Inferior parietal cortex (tissue), 1 donor: ENCODE results near the gene ARHGEF10L.
A peak's percentile ranks its signal among the peaks of the same experiment; 100 is the strongest.
"Not testable (repeated sequence)": the region's sequence is repeated elsewhere in the genome, so short reads cannot be mapped to it uniquely, and the experiment has no call there.

Experiments used
- DNase-seq: peaks from one replicate; pipeline ENCODE4 v3.0.0-alpha.2; 2016; ENCODE audit errors: extremely low spot score

ARHGEF10L gene

DNA sequence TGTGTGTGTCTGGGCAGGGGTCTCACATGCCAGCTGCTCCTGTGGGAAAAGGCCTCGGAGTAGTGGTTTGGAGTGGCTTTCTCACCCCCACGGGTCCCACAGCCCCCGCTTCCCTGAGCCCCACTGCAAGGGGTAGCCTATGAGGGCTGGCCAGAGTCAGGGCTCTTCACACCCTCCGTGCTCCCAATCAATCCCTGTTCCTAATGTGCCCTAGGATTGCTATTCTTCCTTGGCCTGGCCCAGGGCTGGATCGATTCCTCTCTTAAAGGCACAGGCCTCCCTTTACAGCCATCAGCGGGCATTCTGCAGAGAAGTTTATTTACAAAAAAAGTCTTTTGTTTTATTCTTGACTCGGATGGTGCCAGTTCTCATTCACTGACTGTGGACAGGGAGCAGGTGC is 196.3 kb downstream of the ARHGEF10L start:
- DNase-seq: no peak

DNA sequence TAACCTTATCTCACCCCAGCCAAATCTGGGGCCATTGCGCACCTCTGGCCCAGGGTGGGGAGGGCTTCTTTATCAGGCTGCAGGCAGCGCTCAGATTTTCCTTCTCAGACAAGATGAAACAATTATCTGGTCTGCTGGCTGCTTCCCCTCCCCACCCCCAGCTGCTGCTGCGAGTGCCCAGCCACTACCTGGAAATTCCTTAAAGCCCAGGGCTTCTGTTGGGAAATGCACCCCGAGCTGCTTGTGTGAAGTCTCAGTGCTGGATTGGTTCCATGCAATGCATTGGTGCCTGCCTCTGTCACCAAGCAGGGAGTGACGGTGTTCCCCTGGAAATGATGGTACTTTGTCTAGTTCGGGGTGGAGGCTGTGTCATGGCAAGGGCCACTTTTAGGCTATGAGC is 197.1 kb downstream of the ARHGEF10L start:
- no peak for DNase-seq

DNA sequence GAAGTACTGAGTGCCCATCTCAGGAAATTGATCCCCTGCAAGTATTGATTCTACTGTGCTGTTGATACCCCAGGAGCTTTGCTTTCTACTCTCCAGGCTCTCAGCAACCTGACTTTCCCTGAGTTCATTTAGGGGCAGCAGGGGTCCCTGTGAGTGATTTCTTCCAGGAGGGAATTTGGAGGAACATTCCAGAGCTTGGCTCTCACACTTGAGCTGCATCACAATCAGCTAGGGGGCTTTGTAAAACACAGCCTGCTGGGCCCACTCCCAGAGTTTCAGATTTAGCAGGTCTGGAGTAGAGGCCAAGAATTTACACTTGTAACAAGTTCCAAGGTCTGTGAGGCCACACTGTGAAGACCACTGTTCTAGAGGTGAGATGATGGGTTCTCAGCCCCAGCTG is 199.6 kb downstream of the ARHGEF10L start:
- no peak for DNase-seq

DNA sequence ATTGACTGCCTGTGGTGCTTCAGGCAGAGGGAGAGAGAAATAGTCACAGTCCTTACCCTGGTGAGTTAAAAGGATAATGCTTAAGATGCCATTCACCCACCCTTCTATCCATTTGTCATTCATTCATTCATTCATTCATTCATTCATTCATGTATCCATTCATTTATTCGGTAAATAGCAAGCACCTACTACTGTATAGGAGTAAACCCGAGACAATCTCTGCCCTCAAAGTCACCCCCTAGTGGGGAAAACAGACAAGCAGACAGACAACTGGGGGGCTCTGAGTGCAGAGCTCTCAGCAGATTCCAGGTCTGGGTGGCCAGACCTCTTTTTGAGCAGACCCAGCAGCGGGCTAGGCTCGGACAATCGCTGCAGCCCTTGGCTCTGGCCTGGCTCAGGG is 201.6 kb downstream of the ARHGEF10L start:
- DNase-seq: no peak

DNA sequence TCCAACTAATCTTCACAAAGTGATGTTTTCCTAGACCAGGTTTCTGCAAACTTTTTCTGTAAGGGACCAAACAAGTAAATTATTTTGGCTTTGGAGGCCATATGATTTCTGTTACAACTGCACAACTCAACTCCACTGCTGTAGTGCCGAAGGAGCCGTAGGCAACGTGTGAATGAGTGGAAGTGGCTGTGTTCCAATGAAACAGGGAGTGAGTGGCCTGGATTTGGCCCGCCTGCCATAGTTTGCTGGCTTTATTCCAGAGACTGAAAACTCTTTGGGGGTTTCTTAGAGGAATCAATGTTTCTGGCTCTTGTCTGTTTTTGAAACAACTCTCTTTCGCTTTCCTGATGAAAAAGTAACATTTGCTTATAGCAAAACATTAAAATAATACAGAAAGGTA is 203.1 kb downstream of the ARHGEF10L start:
- peak; percentile 2 for DNase-seq

DNA sequence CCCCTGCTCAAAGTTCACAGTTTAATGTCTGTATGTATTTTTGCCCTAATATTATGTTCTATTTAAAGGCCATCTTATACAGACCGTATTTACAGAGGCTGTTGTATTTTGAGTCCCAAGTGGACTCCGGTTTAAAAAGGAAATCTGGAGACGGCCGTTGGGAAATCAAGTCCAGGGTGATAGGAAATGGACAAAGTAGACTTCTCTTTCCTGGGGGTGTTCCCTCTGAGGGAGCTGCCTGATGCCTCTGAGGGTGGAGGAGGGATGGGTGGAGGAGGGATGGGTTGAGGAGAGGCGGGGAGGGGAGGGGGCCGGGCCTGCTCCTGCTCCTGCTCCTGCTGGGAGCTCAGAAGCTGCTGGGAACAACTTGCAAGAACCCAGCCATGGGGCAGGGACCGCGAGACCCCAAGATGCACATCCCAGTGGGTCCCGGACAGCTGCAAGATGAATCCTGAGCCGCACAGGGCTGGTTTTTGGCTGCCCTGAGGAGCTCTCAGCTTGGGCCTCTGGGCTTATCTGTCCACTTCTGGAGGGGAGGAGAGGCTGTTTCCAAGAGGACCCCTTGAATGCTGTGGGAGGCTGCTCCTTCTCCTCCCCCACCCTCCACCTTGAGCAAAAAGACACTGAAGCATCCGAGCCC is 203.6 kb downstream of the ARHGEF10L start:
- DNase-seq: no peak

DNA sequence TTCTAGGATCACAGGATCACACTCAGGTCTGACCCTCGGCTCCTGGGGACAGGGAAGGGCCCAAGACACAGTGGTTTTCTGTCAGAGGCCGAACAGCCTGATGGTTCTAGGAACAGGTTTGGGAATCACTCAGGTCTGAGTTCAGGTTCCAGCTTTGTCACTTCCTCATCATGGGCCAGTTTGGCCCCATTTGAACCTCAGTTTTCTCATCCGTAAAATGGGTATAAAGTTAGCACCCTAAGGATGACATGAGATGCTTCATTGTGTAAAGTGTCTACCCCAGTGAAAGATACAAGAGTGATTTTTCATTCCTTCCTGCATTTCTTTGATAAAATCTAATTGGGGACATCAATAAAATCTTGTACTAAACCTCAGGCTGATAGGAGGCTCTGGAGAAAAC is 204.4 kb downstream of the ARHGEF10L start:
- DNase-seq: no peak

DNA sequence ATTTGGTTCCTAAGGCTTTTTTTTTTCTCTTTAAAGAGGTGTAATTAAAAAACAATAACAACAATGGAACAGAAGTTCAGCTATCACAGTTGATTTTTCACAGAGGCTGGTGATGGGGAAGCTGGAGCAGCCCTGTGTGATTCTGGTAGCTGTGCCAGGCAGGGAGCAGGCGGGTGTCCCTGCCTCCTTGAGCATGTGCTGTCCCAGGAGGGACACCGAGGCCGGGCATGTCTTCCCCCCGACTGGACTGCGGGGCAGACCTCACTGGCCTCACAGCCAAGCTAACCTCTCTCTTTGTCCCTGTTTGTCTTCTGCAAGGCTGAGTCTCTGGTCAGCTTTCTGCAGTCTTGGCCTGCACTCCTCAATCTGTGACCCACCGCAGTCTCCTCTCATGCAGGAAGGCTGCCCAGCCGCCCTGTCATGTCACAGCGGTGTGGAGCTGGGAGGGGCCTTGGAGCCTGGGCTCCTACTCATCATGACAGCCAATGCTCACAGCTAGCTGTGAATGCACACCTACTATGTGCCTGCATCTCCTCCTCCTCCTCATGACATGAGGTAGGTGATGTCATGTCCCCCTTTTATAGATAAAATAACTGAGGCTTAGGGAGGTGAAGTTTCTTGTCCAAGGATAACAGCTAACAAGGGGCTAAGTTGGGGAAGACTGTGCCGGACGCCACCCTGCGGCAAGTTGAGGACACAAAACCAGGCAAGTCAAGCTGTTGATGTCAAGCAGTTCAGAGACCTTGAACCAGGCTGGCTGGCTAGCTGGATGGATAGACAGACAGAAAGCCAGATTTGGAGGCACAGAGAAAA is 205.4 kb downstream of the ARHGEF10L start:
- DNase-seq: peak; percentile 3

DNA sequence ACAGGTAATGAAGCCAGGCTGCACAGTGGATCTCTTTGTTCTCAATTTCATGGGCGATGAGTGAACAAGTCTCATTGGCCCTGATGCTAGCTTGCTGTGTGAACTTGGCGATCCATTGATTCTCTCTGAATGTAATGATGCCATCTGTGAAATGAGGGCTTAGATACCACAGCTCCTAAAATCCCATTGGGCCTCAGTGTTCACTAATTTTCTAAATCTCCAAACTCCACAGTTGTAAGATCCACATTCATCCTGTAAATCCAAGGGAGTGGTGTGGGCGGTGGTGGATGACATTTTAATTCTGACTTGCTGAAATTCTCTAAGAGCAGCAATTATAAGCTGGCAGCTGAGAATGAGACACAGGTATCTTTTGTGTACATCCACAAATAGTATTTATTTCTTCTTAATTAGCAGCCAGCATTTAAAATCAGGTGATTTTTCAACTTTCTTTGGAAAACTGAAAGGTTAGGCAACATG is 206.0 kb downstream of the ARHGEF10L start:
- DNase-seq: no peak

DNA sequence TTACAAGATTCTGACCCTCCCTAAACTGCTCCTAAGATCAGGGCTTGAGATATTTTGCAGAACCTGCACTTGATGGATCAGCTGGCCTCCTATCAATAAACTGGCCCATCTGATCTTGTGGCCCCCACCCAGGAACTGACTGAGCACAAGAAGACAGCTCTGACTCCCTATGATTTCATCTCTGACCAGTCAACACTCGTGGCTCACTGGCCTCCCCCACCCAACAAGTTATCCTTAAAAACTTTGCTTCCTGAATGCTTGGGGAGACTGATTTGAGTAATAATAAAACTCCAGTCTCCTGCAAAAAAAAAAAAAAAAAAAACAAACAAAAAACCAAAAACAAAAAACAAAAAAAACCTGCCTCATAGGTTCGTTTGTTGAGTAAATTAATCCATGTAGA is 206.8 kb downstream of the ARHGEF10L start:
- DNase-seq: not testable (repeated sequence)

DNA sequence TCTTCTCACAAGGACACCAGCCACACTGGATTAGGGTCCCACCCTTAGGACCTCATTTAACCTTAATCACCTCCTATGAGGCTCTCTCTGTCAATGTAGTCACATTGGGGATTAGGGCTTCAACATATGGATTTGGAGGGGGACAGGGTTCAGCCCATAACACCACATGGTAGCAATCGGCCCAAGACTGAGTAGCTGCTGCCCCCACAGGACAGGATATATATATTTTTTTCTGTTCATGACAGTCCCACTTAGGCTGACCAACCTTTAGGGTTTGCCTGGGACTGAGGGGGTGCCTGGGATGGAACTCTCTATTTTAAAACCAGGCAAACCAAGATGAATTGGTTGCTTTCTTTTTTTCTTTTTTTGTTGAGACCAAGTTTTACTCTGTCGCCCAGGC is 207.4 kb downstream of the ARHGEF10L start:
- DNase-seq: no peak
